Osteocyte (in vitro differentiated cells): ENCODE results near the gene SH3RF3. TPM values are rescaled to one million over a fixed set of nuclear protein-coding genes. Genes with fewer than 3 reads are reported as not detected.

Experiments used
- DNase-seq: peaks from one replicate; pipeline ENCODE4 v3.0.0; 2021; ENCODE audit warnings: mixed read lengths; ENCODE audit not compliant: unreplicated experiment; ENCODE audit errors: extremely low spot score
- H3K27ac Mint-ChIP-seq: one replicate; pipeline ENCODE4 v1.8.0; 2021; ENCODE audit warnings: mild to moderate bottlenecking, mixed read lengths; ENCODE audit not compliant: unreplicated experiment
- H3K27me3 Mint-ChIP-seq: one replicate; pipeline ENCODE4 v1.8.0; 2021; ENCODE audit warnings: mixed read lengths; ENCODE audit not compliant: unreplicated experiment
- H3K36me3 Mint-ChIP-seq: one replicate; pipeline ENCODE4 v1.8.0; 2021; ENCODE audit warnings: mixed read lengths; ENCODE audit not compliant: unreplicated experiment
- H3K4me1 Mint-ChIP-seq: one replicate; pipeline ENCODE4 v1.8.0; 2021; ENCODE audit warnings: mixed read lengths; ENCODE audit not compliant: unreplicated experiment
- H3K4me3 Mint-ChIP-seq: one replicate; pipeline ENCODE4 v1.8.0; 2021; ENCODE audit warnings: mild to moderate bottlenecking, moderate library complexity, mixed read lengths; ENCODE audit not compliant: unreplicated experiment
- H3K9me3 Mint-ChIP-seq: one replicate; pipeline ENCODE4 v1.8.0; 2021; ENCODE audit warnings: mixed read lengths; ENCODE audit not compliant: unreplicated experiment
- total RNA-seq: library from RNA; stranded (reverse); gene quantifications from 2 replicates; pipeline ENCODE4 v1.2.1, GENCODE V29; 2021
- TF ChIP-seq, protein P1 (sequence below): fragments of 200-600 bp; sonication (generic); IDR thresholded peaks from 2 replicates; pipeline ENCODE4 v1.5.0; 2021; ENCODE audit warnings: antibody characterized with exemption, mild to moderate bottlenecking, moderate library complexity

SH3RF3 gene
- total RNA-seq, 1 donor from 2014 or later: 79.4 TPM

DNA sequence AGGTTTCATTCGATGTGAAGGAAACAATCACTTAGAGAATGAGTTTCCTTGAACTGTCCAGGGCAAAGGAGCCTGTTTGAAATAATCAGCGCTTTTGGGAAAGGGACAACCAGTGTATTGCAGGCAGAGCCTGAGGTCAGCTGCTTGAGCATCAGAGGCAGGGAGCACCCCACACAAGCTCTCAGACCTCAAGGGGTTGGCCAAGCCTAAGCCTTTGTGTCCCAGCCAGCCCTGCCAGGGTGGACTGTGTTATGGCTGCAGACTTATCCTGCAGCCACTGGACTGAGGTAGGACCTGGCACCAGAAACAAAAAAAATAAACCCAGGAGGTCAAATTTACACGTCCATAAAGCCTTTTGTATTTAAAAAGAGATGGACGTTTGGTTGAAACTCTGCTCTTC, 256.5 kb downstream of the SH3RF3 start:
- no peaks in the 10 kb centered on the region for H3K9me3 Mint-ChIP-seq
- TF ChIP-seq, protein P1, sequence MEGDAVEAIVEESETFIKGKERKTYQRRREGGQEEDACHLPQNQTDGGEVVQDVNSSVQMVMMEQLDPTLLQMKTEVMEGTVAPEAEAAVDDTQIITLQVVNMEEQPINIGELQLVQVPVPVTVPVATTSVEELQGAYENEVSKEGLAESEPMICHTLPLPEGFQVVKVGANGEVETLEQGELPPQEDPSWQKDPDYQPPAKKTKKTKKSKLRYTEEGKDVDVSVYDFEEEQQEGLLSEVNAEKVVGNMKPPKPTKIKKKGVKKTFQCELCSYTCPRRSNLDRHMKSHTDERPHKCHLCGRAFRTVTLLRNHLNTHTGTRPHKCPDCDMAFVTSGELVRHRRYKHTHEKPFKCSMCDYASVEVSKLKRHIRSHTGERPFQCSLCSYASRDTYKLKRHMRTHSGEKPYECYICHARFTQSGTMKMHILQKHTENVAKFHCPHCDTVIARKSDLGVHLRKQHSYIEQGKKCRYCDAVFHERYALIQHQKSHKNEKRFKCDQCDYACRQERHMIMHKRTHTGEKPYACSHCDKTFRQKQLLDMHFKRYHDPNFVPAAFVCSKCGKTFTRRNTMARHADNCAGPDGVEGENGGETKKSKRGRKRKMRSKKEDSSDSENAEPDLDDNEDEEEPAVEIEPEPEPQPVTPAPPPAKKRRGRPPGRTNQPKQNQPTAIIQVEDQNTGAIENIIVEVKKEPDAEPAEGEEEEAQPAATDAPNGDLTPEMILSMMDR: no peak
- peaks cover 34% of the 10 kb centered on the region for H3K36me3 Mint-ChIP-seq
- no peak for DNase-seq
- no peak overlapping the region for H3K27ac Mint-ChIP-seq
- no peak overlapping the region for H3K4me3 Mint-ChIP-seq
- H3K4me1 Mint-ChIP-seq: peaks cover 71% of the 10 kb centered on the region
- no peaks in the 10 kb centered on the region for H3K27me3 Mint-ChIP-seq

DNA sequence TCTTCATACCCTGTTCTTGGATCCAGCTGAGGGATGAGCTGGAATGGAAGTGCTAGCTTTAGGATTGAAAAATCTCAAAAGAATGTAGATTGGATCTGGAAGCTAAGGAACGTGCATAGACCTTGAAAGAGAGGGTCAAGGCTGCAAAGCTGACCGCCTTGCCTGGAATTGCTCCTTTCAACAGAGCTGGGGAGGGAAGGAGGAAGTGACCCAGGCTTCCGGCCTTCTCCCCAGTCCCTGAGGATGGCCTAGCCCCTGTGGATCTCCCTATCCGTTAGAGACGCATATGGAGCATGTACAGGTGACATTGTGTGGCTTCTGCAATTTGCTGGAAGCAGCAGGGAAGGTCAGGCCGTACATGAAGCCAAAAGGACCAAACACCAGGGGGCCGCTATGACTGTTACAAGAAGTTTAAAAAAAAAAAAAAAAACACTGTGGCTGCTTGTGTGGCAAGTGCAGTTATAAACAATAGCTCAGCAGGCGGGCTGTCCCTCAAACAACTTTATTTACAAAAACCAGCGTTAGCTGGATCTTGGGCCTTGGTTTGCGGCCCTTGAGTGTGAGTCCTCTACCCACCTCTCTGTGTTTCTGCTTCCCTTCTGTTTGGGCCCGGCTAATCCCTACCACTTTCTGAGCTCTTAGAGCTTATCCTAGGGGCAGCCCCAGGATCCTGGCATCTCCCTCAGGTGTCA, 257.1 kb downstream of the SH3RF3 start:
- H3K4me3 Mint-ChIP-seq: no peak overlapping the region
- H3K9me3 Mint-ChIP-seq: no peaks in the 10 kb centered on the region
- H3K27me3 Mint-ChIP-seq: no peaks in the 10 kb centered on the region
- H3K4me1 Mint-ChIP-seq: peaks cover 65% of the 10 kb centered on the region
- H3K36me3 Mint-ChIP-seq: peaks cover 37% of the 10 kb centered on the region
- no peak for DNase-seq
- peak overlapping the region; percentile 47 for H3K27ac Mint-ChIP-seq
- TF ChIP-seq, protein P1: no peak

DNA sequence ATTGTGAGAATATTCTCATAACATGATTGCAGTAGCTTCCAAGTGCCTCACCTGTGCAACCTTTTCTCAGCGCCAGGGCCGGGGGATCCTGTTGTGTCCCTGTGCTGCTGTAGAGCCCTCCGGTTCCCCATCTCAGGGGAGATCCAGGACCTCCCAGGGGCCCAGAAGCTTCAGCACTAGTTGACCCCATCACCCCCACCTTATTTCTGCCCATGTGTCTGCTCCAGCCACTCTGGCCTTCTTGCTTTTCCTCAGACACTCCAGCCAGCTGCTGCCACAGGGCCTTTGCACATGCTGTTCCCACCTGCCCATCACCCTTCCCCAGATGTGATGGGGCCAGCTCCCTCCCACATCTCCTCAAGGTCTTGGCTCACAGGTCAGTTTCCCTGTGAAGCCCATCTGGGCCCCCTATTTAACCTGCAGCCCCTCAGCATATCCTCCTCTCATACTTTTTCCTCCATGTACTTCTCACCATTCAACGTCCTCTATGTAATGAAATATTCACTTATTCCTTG, 258.3 kb downstream of the SH3RF3 start:
- Mint-ChIP-seq H3K4me1 (peaks cover 55% of the 10 kb centered on the region), H3K27me3 (no peaks in the 10 kb centered on the region), H3K27ac (peak overlapping the region; percentile 50), H3K4me3 (no peak overlapping the region), H3K36me3 (peaks cover 37% of the 10 kb centered on the region), H3K9me3 (no peaks in the 10 kb centered on the region)
- TF ChIP-seq, protein P1: no peak
- DNase-seq: no peak

DNA sequence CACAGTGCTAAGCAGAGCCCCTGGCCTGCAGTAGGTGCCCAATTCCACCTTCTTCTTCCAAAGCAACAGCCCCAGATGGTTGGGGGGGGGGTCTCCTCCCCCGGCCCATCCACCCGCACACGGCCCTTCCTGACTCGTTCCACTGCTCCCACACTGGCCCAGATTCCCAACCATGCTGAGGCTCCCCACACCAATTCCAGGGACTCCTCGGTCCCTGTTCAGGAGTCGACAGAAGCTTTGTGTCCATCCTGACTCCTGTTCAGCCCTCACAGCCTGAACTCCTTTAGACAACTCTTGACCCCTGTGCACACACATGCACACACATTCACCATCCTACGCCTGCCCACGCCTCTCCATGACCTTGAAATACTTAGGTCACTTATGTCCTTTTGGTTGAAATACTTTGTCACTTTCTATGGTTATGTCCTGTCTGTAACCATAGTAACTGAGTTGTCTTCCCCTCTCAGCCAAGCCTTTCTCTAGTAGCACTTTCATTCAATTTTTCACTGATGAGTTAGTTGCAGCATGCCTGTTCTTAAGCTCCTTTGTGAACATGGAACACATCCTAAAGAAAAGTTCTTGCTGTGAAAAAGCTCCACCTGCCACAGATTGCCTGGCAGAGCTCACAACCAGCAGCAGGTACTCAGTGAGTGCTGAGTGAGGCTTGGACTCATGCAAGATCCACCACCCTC, 258.9 kb downstream of the SH3RF3 start:
- no peak for DNase-seq
- H3K27ac Mint-ChIP-seq: peak overlapping the region; percentile 50
- H3K4me3 Mint-ChIP-seq: no peak overlapping the region
- H3K4me1 Mint-ChIP-seq: peaks cover 49% of the 10 kb centered on the region
- H3K27me3 Mint-ChIP-seq: no peaks in the 10 kb centered on the region
- TF ChIP-seq, protein P1: no peak
- H3K9me3 Mint-ChIP-seq: no peaks in the 10 kb centered on the region
- peaks cover 36% of the 10 kb centered on the region for H3K36me3 Mint-ChIP-seq

DNA sequence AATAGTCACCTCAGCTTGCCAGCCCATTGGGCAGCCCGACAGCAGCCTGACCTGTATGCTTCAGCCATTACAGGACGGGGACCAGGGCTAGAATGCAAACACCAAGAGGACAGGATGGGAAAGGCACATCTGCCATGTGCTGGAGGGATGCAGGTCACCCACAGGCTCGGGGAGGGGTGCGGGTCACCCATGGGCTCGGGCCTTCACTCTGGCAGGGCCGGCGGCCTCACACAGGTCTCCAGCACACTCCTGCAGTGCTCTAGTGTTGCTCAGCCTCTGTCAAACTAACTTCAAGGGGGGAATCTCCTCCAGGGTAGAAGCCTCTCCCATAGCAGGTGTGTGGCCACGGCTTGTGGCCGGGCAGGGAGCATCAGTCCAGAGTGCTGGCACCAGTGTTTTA, 262.2 kb downstream of the SH3RF3 start:
- H3K4me3 Mint-ChIP-seq: no peak overlapping the region
- TF ChIP-seq, protein P1: no peak
- H3K27me3 Mint-ChIP-seq: no peaks in the 10 kb centered on the region
- H3K36me3 Mint-ChIP-seq: peaks cover 34% of the 10 kb centered on the region
- peaks cover 28% of the 10 kb centered on the region for H3K4me1 Mint-ChIP-seq
- H3K9me3 Mint-ChIP-seq: no peaks in the 10 kb centered on the region
- H3K27ac Mint-ChIP-seq: no peak overlapping the region
- no peak for DNase-seq
